Hepatocyte (in vitro differentiated cells): Measurements from ENCODE around the gene SLC17A9. TPM values are rescaled to one million over a fixed set of nuclear protein-coding genes. Genes with fewer than 3 reads are reported as not detected.

ENCODE experiments used
- DNase-seq: peaks from one replicate; pipeline ENCODE4 v3.0.0-alpha.2; 2016; ENCODE audit warnings: low spot score
- H2AFZ ChIP-seq: fragments of 200-600 bp; sonication (generic); 2 replicates; pipeline ENCODE4 v1.6.0; 2016; ENCODE audit warnings: antibody characterized with exemption, mild to moderate bottlenecking
- H3K27ac ChIP-seq: fragments of 200-600 bp; sonication (generic); 2 replicates; pipeline ENCODE4 v1.5.1; 2016; ENCODE audit warnings: mild to moderate bottlenecking
- H3K27me3 ChIP-seq: fragments of 200-600 bp; sonication (generic); 2 replicates; pipeline ENCODE4 v1.6.1; 2016
- H3K36me3 ChIP-seq: fragments of 200-600 bp; sonication (generic); replicated peaks from 2 replicates; pipeline ENCODE4 v1.5.1; 2016; ENCODE audit warnings: low read depth; ENCODE audit not compliant: insufficient read depth
- H3K4me1 ChIP-seq: fragments of 200-600 bp; sonication (generic); 2 replicates; pipeline ENCODE4 v1.5.1; 2016; ENCODE audit warnings: mild to moderate bottlenecking, moderate library complexity; ENCODE audit not compliant: insufficient read depth
- H3K4me2 ChIP-seq: fragments of 200-600 bp; sonication (generic); 2 replicates; pipeline ENCODE4 v1.6.0; 2016
- H3K4me3 ChIP-seq: fragments of 200-600 bp; sonication (generic); 2 replicates; pipeline ENCODE4 v1.5.1; 2016; ENCODE audit warnings: mild to moderate bottlenecking
- H3K79me2 ChIP-seq: fragments of 200-600 bp; sonication (generic); 2 replicates; pipeline ENCODE4 v1.6.0; 2017; ENCODE audit warnings: mild to moderate bottlenecking
- H3K9me2 ChIP-seq: fragments of 200-600 bp; sonication (generic); replicated peaks from 2 replicates; pipeline ENCODE4 v1.6.0; 2017; ENCODE audit warnings: mild to moderate bottlenecking; ENCODE audit not compliant: insufficient read depth
- H3K9me3 ChIP-seq: fragments of 200-600 bp; sonication (generic); 2 replicates; pipeline ENCODE4 v1.5.1; 2016; ENCODE audit warnings: low read depth, mild to moderate bottlenecking
- H4K20me1 ChIP-seq: fragments of 200-600 bp; sonication (generic); 2 replicates; pipeline ENCODE4 v1.6.0; 2016; ENCODE audit warnings: mild to moderate bottlenecking; ENCODE audit not compliant: insufficient read depth, poor library complexity, severe bottlenecking
- EZH2 ChIP-seq: fragments of 200-600 bp; sonication (generic); IDR thresholded peaks from 2 replicates; pipeline ENCODE4 v1.6.1; 2016; ENCODE audit warnings: antibody characterized with exemption, mild to moderate bottlenecking, borderline replicate concordance
- EZH2phosphoT487 ChIP-seq: fragments of 200-600 bp; sonication (generic); IDR thresholded peaks from one replicate; pipeline ENCODE4 v1.6.1; 2018; ENCODE audit warnings: antibody characterized with exemption, mild to moderate bottlenecking, low read depth, moderate library complexity; ENCODE audit not compliant: unreplicated experiment, severe bottlenecking
- WGBS: methylation state at CpG from one replicate; pipeline ENCODE4 v1.1.6; 2016; ENCODE audit warnings: low lambda C conversion rate; ENCODE audit errors: missing lambda C conversion rate; 5-methylcytosine and 5-hydroxymethylcytosine counted together
- polyA plus RNA-seq: library from polyadenylated mRNA; unstranded; fragments of >200 nt; fragmentation: Nextera tagmentation; extraction: Ambion mirVana; gene quantifications from 2 replicates; pipeline ENCODE4 v1.2.1, GENCODE V29; 2016
- total RNA-seq: library from RNA; depleted of rRNA; stranded (reverse); fragments of >200 nt; gene quantifications from 2 replicates; pipeline ENCODE4 v1.2.3, GENCODE V29; 2014
- TF ChIP-seq, protein P1 (sequence below): fragments of 200-600 bp; sonication (generic); IDR thresholded peaks from 2 replicates; pipeline ENCODE4 v1.5.1; 2016; ENCODE audit warnings: antibody characterized with exemption, mild to moderate bottlenecking; ENCODE audit not compliant: poor library complexity

Gene SLC17A9
- total and polyA plus RNA-seq, 2 experiments from 2014 or later: 26.9 to 83.9 TPM

DNA sequence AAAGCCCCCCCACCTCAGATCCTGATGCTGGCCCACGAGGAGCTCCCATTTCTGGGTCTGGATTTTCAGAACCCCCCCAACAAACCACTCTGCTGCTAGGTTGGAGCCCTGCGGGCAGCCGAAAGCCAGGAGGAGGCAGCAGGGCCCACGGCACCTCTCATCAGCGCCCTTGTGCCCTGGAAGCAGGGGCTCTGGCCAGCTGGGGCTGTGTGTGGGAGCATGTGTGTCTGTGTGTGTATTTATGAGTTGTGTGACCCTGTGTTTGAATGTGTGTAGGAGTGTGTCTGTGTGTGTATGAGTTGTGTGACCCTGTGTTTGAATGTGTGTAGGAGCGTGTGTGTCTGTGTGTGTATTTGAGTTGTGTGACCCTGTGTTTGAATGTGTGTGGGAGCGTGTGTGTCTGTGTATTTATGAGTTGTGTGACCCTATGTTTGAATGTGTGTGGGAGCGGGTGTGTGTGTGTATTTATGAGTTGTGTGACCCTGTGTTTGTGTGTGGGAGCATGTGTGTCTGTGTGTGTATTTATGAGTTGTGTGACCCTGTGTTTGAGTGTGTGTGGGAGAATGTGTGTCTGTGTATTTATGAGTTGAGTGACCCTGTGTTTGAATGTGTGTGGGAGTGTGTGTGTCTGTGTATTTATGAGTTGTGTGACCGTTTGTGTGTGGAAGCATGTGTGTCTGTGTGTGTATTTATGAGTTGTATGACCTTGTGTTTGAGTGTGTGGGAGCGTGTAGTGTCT lies 18.9 kb downstream of the SLC17A9 start:
- no peaks in the 10 kb centered on the region for H3K9me3 ChIP-seq
- H3K27ac ChIP-seq: no peak overlapping the region
- no peak for TF ChIP-seq EZH2phosphoT487
- TF ChIP-seq, protein P1, sequence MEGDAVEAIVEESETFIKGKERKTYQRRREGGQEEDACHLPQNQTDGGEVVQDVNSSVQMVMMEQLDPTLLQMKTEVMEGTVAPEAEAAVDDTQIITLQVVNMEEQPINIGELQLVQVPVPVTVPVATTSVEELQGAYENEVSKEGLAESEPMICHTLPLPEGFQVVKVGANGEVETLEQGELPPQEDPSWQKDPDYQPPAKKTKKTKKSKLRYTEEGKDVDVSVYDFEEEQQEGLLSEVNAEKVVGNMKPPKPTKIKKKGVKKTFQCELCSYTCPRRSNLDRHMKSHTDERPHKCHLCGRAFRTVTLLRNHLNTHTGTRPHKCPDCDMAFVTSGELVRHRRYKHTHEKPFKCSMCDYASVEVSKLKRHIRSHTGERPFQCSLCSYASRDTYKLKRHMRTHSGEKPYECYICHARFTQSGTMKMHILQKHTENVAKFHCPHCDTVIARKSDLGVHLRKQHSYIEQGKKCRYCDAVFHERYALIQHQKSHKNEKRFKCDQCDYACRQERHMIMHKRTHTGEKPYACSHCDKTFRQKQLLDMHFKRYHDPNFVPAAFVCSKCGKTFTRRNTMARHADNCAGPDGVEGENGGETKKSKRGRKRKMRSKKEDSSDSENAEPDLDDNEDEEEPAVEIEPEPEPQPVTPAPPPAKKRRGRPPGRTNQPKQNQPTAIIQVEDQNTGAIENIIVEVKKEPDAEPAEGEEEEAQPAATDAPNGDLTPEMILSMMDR: no peak
- no peak for TF ChIP-seq EZH2
- no peaks in the 10 kb centered on the region for H3K36me3 ChIP-seq
- no peaks in the 10 kb centered on the region for H3K79me2 ChIP-seq
- no peak overlapping the region for H3K4me3 ChIP-seq
- peaks cover 35% of the 10 kb centered on the region for H3K27me3 ChIP-seq
- H2AFZ ChIP-seq: no peak overlapping the region
- 86% methylated on average over 10 of the region's 10 CpGs for WGBS
- no peak overlapping the region for H3K4me2 ChIP-seq
- no peaks in the 10 kb centered on the region for H3K9me2 ChIP-seq
- peaks cover 10% of the 10 kb centered on the region for H3K4me1 ChIP-seq
- H4K20me1 ChIP-seq: no peaks in the 10 kb centered on the region
- no peak for DNase-seq

GRCh38 chr20:62971950-62972844 lies 19.7 kb downstream of the SLC17A9 start:
- Histone ChIP-seq H3K9me3 (no peaks in the 10 kb centered on the region), H2AFZ (no peak overlapping the region), H4K20me1 (no peaks in the 10 kb centered on the region), H3K9me2 (no peaks in the 10 kb centered on the region), H3K4me2 (peak overlapping the region; percentile 76), H3K36me3 (no peaks in the 10 kb centered on the region), H3K4me1 (peaks cover 10% of the 10 kb centered on the region), H3K27me3 (peaks cover 41% of the 10 kb centered on the region), H3K79me2 (no peaks in the 10 kb centered on the region), H3K4me3 (no peak overlapping the region), H3K27ac (no peak overlapping the region)
- TF ChIP-seq EZH2 (no peak), EZH2phosphoT487 (no peak)
- TF ChIP-seq, protein P1: peak; percentile 85
- WGBS: 5% methylated on average over 25 of the region's 38 CpGs
- peak; percentile 94 for DNase-seq

DNA sequence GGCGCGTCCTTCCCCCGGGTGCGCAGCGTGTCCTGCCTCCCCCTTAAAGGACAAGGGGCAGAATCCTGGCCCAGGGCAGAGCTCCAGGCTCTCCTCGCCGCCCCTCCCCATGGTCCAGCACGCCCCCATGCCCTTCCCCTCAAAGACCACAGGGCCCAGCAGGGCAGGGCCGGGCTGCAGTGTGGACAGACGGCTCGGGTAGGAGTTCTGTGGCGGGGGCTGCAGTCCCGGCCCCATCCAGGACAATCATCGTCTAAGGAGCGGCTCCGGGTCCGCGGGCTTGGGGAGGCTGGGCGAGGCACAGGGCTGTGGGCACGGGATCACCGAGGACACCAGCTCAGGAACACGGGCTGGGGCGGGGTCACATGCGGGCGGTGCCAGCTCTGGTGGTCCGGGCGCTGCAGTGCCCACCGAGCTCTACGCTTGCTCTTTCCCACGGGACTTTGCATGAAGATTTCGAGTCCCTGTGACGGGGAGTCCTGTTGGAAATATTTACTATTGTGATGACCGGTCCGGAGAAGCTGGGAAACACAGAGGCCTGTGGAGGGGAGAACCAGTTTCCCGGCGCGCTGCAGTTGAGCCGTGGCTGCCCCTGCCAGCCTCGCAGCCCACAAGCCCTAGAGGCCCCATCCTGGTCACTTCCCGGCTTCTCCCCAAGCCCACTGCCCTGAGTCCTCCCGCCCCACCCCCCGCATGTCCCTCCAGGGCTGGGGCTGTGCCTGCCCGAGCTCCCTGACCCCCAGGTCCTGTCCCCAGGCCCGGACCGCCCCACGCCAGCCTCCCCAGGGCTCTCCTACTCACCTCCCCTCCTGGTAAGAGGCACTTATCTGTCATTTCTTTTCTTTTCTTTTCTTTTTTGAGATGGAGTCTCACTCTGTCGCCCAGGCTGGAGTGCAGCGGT lies 20.6 kb downstream of the SLC17A9 start:
- no peak for DNase-seq
- no peaks in the 10 kb centered on the region for H4K20me1 ChIP-seq
- WGBS: 18% methylated on average over 28 of the region's 48 CpGs
- H3K79me2 ChIP-seq: no peaks in the 10 kb centered on the region
- no peaks in the 10 kb centered on the region for H3K36me3 ChIP-seq
- H3K9me2 ChIP-seq: no peaks in the 10 kb centered on the region
- TF ChIP-seq EZH2phosphoT487: no peak
- H3K4me3 ChIP-seq: no peak overlapping the region
- H3K9me3 ChIP-seq: no peaks in the 10 kb centered on the region
- H3K4me1 ChIP-seq: peaks cover 10% of the 10 kb centered on the region
- no peak overlapping the region for H2AFZ ChIP-seq
- H3K4me2 ChIP-seq: peak overlapping the region; percentile 76
- peaks cover 42% of the 10 kb centered on the region for H3K27me3 ChIP-seq
- no peak overlapping the region for H3K27ac ChIP-seq
